Measurements from ENCODE around the gene MAGEE2.
"Not testable (repeated sequence)": the region's sequence is repeated elsewhere in the genome, so short reads cannot be mapped to it uniquely, and the experiment has no call there.

The MAGEE2 gene

DNA sequence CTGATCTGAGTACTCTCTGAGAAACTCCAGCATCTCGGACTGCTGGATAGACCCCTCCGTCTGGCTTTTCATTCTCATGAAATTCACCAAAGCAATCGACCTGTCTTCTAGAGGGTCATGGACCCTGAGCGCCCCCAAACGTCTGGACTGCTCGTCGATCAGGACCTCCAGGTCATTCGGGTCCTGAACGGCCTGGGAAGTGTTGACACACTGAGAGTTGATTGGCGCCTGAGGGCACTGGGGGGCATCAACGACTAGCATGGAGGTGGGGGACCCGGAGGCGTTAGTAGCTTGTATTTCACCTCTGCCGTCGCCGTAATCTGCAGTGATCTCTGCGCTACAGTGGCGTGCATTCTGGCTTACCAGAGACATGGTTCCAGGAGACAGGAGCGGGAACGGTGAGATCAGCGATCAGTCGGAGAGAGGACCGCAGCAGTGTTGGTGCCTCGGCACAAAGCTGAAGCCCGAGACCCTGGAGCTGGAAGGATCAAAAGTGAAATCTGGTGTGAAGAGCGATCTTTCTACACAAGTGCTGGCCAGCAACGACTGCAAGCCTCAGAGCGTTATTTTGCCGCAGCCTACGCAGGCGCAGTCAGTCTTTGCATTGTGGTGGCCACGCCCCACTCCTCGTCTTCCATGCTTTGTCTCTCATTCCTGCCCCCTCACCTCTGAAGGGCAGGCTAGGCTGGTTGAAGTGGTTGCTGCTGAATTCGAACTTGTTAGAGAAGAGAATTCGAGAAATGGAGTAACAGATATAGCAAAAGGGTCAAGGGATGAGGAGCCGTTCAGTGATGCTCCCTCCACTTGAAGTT lies at the start of gene MAGEE2:
Gene MAGEE2 (minus strand): TSS at position 575 of the 812 bp plus-strand sequence. CDS start 203 bp downstream, at position 372.
- no peak for DNase-seq (ENCODE audit: low read depth)

- DNase-seq (ENCODE audit: low read depth) = no peak
These were observed 1.2 kb upstream of the MAGEE2 start for GRCh38 chrX:75786290-75786689.

- DNase-seq (ENCODE audit: low read depth) = no peak
These were observed 3.4 kb downstream of the MAGEE2 start for GRCh38 chrX:75781611-75782010.

DNA sequence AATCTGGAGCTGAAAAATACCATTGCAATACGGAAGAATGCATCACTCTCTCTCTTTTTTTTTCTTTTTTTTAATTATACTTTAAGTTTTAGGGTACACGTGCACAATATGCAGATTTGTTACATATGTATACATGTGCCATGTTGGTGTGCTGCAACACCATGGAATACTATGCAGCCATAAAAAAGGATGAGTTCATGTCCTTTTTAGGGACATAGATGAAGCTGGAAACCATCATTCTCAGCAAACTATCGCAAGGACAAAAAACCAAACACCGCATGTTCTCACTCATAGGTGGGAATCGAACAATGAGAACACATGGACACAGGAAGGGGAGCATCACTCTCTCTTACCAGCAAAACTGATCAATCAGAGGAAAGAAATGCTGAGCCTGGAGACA lies 17.0 kb downstream of the MAGEE2 start:
- DNase-seq (ENCODE audit: low read depth) = not testable (repeated sequence)

DNA sequence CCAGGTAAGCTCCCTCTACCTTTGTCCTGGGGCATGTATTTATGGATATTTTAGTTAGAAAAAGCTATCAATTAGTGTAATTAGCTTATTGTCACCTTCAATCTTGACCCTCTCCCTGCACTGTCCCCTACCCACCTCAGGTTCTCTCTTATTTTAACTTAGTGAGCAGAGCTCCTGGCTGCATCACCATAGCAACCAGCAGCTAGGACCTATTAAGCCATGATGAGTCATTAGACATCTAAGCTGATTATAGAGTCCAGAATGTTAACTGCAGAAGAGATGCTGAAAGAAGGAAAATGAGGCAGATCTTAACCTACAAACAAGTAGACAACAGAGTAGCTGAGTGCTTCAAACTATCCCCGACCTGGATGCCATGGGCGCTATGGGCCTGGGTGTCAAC lies 36.6 kb downstream of the MAGEE2 start:
- no peak for DNase-seq (ENCODE audit: low read depth)

DNA sequence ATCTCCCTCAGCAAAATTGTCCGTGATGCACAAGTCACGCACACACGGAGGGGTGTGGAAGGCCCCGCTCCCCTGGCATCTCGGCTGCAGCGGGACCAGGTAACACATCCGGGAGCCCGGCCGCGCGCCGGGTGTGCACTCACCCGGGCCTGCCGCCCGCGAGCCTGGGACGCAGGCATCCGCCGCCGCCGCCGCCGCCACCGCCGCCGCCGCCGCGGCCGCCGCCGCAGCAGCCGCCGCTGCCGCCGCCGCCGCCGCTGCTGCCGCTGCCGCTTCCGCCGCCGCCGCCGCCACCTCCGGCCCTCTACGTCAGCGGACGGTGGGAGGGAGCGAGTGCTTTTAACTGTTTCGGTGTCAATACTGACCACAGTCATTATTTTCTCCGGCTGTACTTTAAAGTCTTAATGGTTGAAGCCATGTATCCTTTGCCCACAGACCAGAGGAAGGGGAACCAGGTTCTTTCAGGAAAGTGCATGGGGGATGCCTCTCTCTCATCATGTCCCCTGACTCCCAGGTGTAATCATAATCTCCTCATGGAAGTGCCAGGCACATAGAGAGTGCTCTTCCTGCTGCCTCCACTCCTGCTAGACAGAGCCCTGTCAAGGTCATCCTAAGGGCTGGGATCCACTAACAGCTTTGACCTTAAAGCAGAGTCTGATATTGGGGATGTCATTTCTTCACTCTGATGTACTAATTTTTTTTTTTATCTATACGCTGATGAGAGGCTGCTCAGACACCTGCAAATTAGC lies 38.0 kb downstream of the MAGEE2 start:
- peak; percentile 7 for DNase-seq (ENCODE audit: low read depth)

Measured in stromal cell of bone marrow (primary cell).